ENCODE data around the gene SAMD5.

Gene SAMD5

GRCh38 chr6:147508042-147508865 is at the start of gene SAMD5:
SAMD5 (plus strand) TSS chr6:147508690; CDS start chr6:147508929, 239 bp downstream.
- no peak for DNase-seq

GRCh38 chr6:147459780-147460179 is 48.7 kb upstream of the SAMD5 start:
- DNase-seq = no peak

GRCh38 chr6:147463651-147464050 is 44.8 kb upstream of the SAMD5 start:
- no peak for DNase-seq

GRCh38 chr6:147467428-147467827 is 41.1 kb upstream of the SAMD5 start:
- no peak for DNase-seq

GRCh38 chr6:147467886-147468285 is 40.6 kb upstream of the SAMD5 start:
- no peak for DNase-seq

- DNase-seq = no peak
These were observed 39.9 kb upstream of the SAMD5 start for GRCh38 chr6:147468634-147469033.

- DNase-seq = no peak
These were observed 28.6 kb upstream of the SAMD5 start for GRCh38 chr6:147479857-147480256.

- no peak for DNase-seq
These were observed 21.8 kb upstream of the SAMD5 start for GRCh38 chr6:147486683-147487082.

GRCh38 chr6:147497472-147497871 is 11.0 kb upstream of the SAMD5 start:
- DNase-seq = no peak

- DNase-seq = no peak
These were observed 4.9 kb upstream of the SAMD5 start for GRCh38 chr6:147503587-147503986.

- no peak for DNase-seq
These were observed 3.6 kb upstream of the SAMD5 start for GRCh38 chr6:147504848-147505247.

GRCh38 chr6:147506704-147507114 is 1.8 kb upstream of the SAMD5 start:
- DNase-seq = no peak

- DNase-seq = no peak
These were observed 1.1 kb upstream of the SAMD5 start for GRCh38 chr6:147507162-147508041.

GRCh38 chr6:147508866-147509608 is 547 bp downstream of the SAMD5 start:
- DNase-seq = no peak

- no peak for DNase-seq
These were observed 1.4 kb downstream of the SAMD5 start for GRCh38 chr6:147509891-147510290.

GRCh38 chr6:147510929-147511590 is 2.6 kb downstream of the SAMD5 start:
- DNase-seq = no peak

GRCh38 chr6:147514831-147515230 is 6.3 kb downstream of the SAMD5 start:
- no peak for DNase-seq

- DNase-seq = no peak
These were observed 6.8 kb downstream of the SAMD5 start for GRCh38 chr6:147515327-147515726.

- no peak for DNase-seq
These were observed 14.1 kb downstream of the SAMD5 start for GRCh38 chr6:147522597-147522996.

GRCh38 chr6:147525519-147526209 is 17.2 kb downstream of the SAMD5 start:
- DNase-seq = no peak

- DNase-seq = no peak
These were observed 18.7 kb downstream of the SAMD5 start for GRCh38 chr6:147527197-147527596.

Measured in cerebellar nuclear complex (tissue), 1 donor.